HuH-7 (cell line): ENCODE data around the gene TGFBI.

Experiments used
- DNase-seq: peaks from one replicate; pipeline ENCODE4 v3.0.0; 2011; ENCODE audit warnings: low spot score

Gene TGFBI

GRCh38 chr5:136048966-136049365, 20.2 kb downstream of the TGFBI start:
- DNase-seq = no peak

- no peak for DNase-seq
These were observed 22.9 kb downstream of the TGFBI start for GRCh38 chr5:136051486-136052220.

GRCh38 chr5:136052692-136053335, 24.0 kb downstream of the TGFBI start:
- no peak for DNase-seq

GRCh38 chr5:136053336-136054141, 24.8 kb downstream of the TGFBI start:
- no peak for DNase-seq

GRCh38 chr5:136054142-136055019, 25.6 kb downstream of the TGFBI start:
- DNase-seq = no peak

- DNase-seq = no peak
These were observed 27.0 kb downstream of the TGFBI start for GRCh38 chr5:136055612-136056309.

- DNase-seq = no peak
These were observed 27.5 kb downstream of the TGFBI start for GRCh38 chr5:136056336-136056735.

GRCh38 chr5:136056771-136057335, 28.1 kb downstream of the TGFBI start:
- no peak for DNase-seq

- DNase-seq = no peak
These were observed 28.7 kb downstream of the TGFBI start for GRCh38 chr5:136057401-136058038.

- peak; percentile 51 for DNase-seq
These were observed 29.5 kb downstream of the TGFBI start for GRCh38 chr5:136058039-136058971.

GRCh38 chr5:136058972-136059354, 30.2 kb downstream of the TGFBI start:
- DNase-seq = no peak

- no peak for DNase-seq
These were observed 32.2 kb downstream of the TGFBI start for GRCh38 chr5:136060963-136061362.

GRCh38 chr5:136061630-136062365, 33.0 kb downstream of the TGFBI start:
- DNase-seq = no peak

GRCh38 chr5:136062366-136063274, 33.8 kb downstream of the TGFBI start:
- no peak for DNase-seq

- DNase-seq = no peak
These were observed 35.1 kb downstream of the TGFBI start for GRCh38 chr5:136063778-136064465.

- no peak for DNase-seq
These were observed 35.7 kb downstream of the TGFBI start for GRCh38 chr5:136064510-136064909.

GRCh38 chr5:136065588-136065987, 36.8 kb downstream of the TGFBI start:
- no peak for DNase-seq
